Parathyroid adenoma (tissue), 2 donors: ENCODE data around the gene BYSL.
"Not testable (repeated sequence)": the region's sequence is repeated elsewhere in the genome, so short reads cannot be mapped to it uniquely, and the experiment has no call there.

Source experiments
- H2AFZ ChIP-seq: fragments of 300-600 bp; sonication (generic); one replicate; pipeline ENCODE4 v1.7.0; 2017; ENCODE audit warnings: antibody characterized with exemption, mild to moderate bottlenecking
- H3K27ac ChIP-seq: fragments of 300-600 bp; sonication (generic); one replicate; pipeline ENCODE4 v1.7.0; 2017
- H3K27me3 ChIP-seq: fragments of 300-600 bp; sonication (generic); one replicate; pipeline ENCODE4 v1.7.0; 2017; ENCODE audit warnings: low read length; ENCODE audit not compliant: control insufficient read depth, insufficient read depth
- H3K36me3 ChIP-seq: fragments of 300-600 bp; sonication (generic); one replicate; pipeline ENCODE4 v1.7.0; 2017; ENCODE audit warnings: low read length; ENCODE audit not compliant: control insufficient read depth, insufficient read depth
- H3K4me1 ChIP-seq: fragments of 300-600 bp; sonication (generic); one replicate; pipeline ENCODE4 v1.7.0; 2017; ENCODE audit warnings: control low read depth
- H3K4me2 ChIP-seq: fragments of 300-600 bp; sonication (generic); one replicate; pipeline ENCODE4 v1.7.0; 2017; ENCODE audit warnings: low read length
- H3K4me3 ChIP-seq: fragments of 300-600 bp; sonication (generic); one replicate; pipeline ENCODE4 v1.7.0; 2017; ENCODE audit warnings: low read depth, low read length
- H3K79me2 ChIP-seq: fragments of 300-600 bp; sonication (generic); one replicate; pipeline ENCODE4 v1.7.0; 2017; ENCODE audit warnings: control low read depth
- H3K9ac ChIP-seq: fragments of 300-600 bp; sonication (generic); one replicate; pipeline ENCODE4 v1.7.0; 2017; ENCODE audit warnings: mild to moderate bottlenecking
- H3K9me3 ChIP-seq: fragments of 300-600 bp; sonication (generic); one replicate; pipeline ENCODE4 v1.7.0; 2017; ENCODE audit warnings: low read length; ENCODE audit not compliant: control insufficient read depth
- TF ChIP-seq, protein P1 (sequence below): fragments of 300-600 bp; sonication (generic); IDR thresholded peaks from one replicate; pipeline ENCODE4 v1.7.0; 2017; ENCODE audit warnings: antibody characterized with exemption, mild to moderate bottlenecking
- donor health status: primary hyperparathyroidism.

BYSL gene

DNA sequence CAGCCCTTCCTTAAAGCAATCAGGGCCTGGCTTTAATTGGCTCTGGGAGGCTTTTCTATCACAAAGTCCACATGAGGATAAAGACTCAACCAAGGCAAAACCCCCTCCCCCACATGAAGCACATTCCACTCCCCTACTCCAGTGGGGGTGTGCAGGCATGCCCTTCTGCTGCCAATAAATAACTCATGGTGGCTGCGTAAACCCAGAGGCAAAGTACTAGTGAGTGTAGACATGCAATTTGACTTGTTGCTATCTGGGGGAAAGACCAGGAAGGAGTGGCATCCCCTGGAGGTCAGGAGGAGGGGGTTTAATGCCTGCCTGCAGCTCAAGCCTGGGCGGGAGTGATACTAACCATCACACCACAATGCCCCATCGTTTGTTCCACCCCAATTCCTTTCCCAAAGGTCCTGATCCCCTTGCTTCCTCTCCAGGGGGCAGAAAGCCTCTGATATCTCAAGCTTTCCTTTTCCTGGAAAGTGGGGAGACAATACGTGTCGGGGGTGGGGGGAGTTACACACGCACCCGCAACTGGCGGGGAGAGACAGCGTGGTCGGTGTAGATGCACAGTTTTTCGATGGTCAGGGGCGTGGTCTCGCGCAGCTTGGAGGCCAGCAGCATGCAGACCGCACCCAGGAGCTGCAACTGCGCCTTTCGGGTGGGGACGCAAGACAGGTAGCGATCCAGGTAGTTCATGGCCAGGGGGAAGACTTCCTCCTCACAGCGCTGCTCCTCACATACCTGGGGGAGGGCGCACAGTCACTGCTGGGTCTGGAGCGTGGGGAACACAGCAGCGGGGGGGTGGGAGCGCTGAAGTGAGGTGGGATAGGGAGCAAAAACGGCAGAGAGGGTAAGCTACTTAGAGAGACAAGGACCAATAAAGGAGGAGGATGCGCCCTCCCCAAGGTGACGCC, 18.8 kb downstream of the BYSL start:
- H3K4me1 ChIP-seq, result peaks cover 5% of the 10 kb centered on the region
- peak overlapping the region; percentile 72 for H3K4me3 ChIP-seq
- H3K27me3 ChIP-seq, result no peaks in the 10 kb centered on the region
- H3K9ac ChIP-seq, result no peak overlapping the region
- H2AFZ ChIP-seq, result peak overlapping the region; percentile 77
- H3K4me2 ChIP-seq, result peak overlapping the region; percentile 87
- no peak overlapping the region for H3K27ac ChIP-seq
- H3K9me3 ChIP-seq, result no peaks in the 10 kb centered on the region
- TF ChIP-seq, protein P1, sequence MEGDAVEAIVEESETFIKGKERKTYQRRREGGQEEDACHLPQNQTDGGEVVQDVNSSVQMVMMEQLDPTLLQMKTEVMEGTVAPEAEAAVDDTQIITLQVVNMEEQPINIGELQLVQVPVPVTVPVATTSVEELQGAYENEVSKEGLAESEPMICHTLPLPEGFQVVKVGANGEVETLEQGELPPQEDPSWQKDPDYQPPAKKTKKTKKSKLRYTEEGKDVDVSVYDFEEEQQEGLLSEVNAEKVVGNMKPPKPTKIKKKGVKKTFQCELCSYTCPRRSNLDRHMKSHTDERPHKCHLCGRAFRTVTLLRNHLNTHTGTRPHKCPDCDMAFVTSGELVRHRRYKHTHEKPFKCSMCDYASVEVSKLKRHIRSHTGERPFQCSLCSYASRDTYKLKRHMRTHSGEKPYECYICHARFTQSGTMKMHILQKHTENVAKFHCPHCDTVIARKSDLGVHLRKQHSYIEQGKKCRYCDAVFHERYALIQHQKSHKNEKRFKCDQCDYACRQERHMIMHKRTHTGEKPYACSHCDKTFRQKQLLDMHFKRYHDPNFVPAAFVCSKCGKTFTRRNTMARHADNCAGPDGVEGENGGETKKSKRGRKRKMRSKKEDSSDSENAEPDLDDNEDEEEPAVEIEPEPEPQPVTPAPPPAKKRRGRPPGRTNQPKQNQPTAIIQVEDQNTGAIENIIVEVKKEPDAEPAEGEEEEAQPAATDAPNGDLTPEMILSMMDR, result no peak
- no peaks in the 10 kb centered on the region for H3K36me3 ChIP-seq
- H3K79me2 ChIP-seq, result no peaks in the 10 kb centered on the region

DNA sequence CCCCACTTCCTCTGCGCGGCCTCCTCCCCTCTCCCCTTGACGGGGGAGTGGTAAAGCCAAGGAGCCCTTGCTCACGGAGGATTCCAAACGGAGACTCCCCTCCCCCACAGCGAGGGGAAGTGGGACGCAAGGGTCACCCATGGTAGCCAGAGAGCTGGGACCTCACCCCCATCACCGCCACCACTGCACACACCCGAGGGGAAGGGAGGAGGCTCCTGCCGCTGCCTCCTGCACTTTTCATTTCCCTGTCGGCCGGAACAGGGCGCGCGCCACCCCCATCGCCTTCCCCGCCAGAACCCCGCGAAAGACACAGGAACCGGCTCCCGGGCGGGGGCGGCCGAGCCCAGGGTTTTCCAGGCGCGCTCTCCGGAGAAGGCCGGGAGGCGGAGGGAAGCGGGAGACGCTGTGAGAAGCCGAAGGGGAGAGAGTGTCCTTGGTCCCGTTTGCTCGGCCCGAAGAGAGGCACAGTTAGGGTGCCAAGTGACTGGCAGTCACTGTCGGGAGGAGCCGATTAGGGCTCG, 19.5 kb downstream of the BYSL start:
- Histone ChIP-seq H3K4me3 (peak overlapping the region; percentile 72), H3K9ac (peak overlapping the region; percentile 23), H3K4me1 (peaks cover 5% of the 10 kb centered on the region), H3K27me3 (no peaks in the 10 kb centered on the region), H3K27ac (peak overlapping the region; percentile 46), H2AFZ (peak overlapping the region; percentile 77), H3K9me3 (no peaks in the 10 kb centered on the region), H3K79me2 (no peaks in the 10 kb centered on the region), H3K4me2 (peak overlapping the region; percentile 87), H3K36me3 (no peaks in the 10 kb centered on the region)
- TF ChIP-seq, protein P1, result no peak

DNA sequence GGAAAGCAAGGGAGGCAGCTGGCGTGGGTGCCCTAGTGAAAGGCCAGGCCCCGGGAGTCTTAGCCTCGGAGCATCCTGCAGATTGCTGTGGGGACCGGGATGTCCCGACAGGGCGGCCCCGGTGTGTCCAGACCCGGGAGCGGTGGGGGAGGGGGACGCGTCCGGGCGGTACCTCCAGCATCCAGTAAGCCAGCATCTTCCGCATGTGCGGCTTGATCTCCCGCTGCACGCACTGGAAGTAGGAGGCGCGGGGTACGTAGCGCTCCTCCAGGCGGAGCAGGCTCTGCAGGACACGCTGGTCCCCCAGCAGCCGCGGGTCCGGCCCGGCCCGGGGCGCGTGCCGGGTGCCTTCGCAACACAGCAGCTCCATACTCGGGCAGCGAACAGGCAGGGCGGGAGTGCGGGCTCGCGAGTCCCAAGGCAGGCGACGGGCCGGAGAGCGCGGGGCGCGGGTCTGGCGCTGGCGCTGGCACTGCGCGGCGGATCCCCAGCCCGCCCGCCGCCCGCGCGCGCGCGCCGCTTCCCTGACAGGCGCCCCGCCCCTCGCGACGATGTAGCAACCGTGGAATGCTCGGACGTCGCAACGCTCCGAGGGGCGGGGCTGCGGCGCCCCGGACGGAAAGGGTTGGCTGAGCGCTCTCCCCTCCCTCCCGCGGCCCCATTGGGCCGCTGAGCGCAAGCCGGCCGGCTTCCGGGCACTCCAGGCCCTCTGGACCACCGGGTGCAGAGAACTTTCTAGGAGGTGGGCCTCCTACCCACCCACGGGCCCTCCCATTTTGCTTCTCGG, 20.2 kb downstream of the BYSL start, which contains the start of gene CCND3:
CCND3 (minus strand) TSS at position 529 of the 787 bp plus-strand sequence; CDS start at position 370, 159 bp downstream.
- no peaks in the 10 kb centered on the region for H3K36me3 ChIP-seq
- H3K9ac ChIP-seq, result peak within 1 kb of the TSS; percentile 51
- H3K4me3 ChIP-seq, result peak within 1 kb of the TSS; percentile 72
- peaks cover 5% of the 10 kb centered on the region for H3K4me1 ChIP-seq
- no peaks in the 10 kb centered on the region for H3K27me3 ChIP-seq
- peak within 1 kb of the TSS; percentile 81 for H3K27ac ChIP-seq
- no peaks in the 10 kb centered on the region for H3K79me2 ChIP-seq
- H3K9me3 ChIP-seq, result no peaks in the 10 kb centered on the region
- H2AFZ ChIP-seq, result peak within 1 kb of the TSS; percentile 86
- TF ChIP-seq, protein P1, result no peak
- H3K4me2 ChIP-seq, result peak within 1 kb of the TSS; percentile 87

DNA sequence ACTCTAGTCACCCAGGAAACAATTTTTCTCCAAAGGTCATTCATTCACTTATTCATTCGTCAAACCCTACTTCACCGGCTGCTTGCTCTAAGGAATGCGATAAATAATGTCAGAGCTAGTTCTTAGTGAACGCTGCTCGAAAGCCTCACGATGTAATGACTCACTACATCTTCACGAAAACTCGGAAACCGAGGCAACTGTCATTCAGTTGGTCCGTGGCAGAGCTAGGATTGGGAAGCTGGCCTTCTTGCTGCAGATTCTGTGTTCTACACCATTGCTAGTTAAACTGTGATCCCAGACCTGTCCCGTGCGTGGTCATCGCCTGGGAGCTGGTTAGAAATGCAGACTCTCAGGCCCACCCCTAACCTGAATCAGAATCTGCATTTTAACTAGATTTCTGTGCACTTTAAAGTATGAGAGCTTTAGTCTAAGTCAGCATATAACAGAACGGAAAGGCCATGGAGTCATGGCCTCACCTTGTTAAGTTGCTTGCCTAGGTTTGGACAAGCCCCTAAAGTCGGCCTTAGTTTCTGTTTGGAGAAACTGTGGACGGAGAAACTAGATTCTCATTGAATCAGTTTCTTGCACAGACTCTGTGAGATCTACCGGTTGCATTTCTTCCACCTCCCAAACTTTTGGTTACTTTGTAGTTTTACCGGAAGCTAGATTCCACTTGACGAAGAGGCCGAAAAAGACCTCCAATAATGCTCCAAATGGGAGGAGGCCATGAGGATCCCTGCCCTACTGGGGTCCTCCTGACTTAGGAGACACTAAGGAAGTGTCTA, 21.0 kb downstream of the BYSL start:
- Histone ChIP-seq H3K9me3 (no peaks in the 10 kb centered on the region), H3K36me3 (no peaks in the 10 kb centered on the region), H3K9ac (peak overlapping the region; percentile 51), H3K27me3 (no peaks in the 10 kb centered on the region), H3K4me1 (peaks cover 5% of the 10 kb centered on the region), H3K4me2 (peak overlapping the region; percentile 83), H3K79me2 (no peaks in the 10 kb centered on the region), H3K27ac (peak overlapping the region; percentile 81), H2AFZ (peak overlapping the region; percentile 86), H3K4me3 (peak overlapping the region; percentile 65)
- TF ChIP-seq, protein P1, result no peak

DNA sequence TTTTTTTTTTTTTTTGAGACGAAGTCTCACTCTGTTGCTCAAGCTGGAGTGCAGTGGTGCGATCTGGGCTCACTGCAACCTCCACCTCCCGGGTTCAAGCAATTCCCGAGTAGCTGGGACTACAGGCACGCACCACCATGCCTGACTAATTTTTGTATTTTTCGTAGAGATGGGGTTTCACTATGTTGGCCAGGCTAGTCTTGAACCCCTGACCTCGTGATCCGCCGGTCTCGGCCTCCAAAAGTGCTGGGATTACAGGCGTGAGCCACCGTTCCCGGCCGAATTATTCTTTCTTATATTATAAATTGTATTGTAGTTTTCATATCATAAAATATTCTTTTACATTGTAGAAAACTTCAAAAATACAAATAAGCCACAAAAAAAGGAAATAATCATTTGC, 21.6 kb downstream of the BYSL start:
- H2AFZ ChIP-seq, H3K79me2 ChIP-seq, H3K27ac ChIP-seq, H3K9me3 ChIP-seq, H3K36me3 ChIP-seq, H3K4me2 ChIP-seq, H3K27me3 ChIP-seq, H3K9ac ChIP-seq, H3K4me1 ChIP-seq, H3K4me3 ChIP-seq: not testable (repeated sequence)
